NB4 (cell line): Measurements from ENCODE around the gene LENEP.

Experiments
- POLR2A ChIP-seq: IDR thresholded peaks from 2 replicates; pipeline ENCODE4 v1.6.1; 2011; ENCODE audit warnings: mild to moderate bottlenecking; ENCODE audit not compliant: insufficient read length; ENCODE audit errors: extremely low read depth
- TF ChIP-seq, protein P1 (sequence below): IDR thresholded peaks from one replicate; pipeline ENCODE4 v1.5.1; 2012; ENCODE audit warnings: low read depth, low read length
- TF ChIP-seq, protein P2 (sequence below): IDR thresholded peaks from 2 replicates; pipeline ENCODE4 v1.6.1; 2011; ENCODE audit warnings: low read depth, low read length

DNA sequence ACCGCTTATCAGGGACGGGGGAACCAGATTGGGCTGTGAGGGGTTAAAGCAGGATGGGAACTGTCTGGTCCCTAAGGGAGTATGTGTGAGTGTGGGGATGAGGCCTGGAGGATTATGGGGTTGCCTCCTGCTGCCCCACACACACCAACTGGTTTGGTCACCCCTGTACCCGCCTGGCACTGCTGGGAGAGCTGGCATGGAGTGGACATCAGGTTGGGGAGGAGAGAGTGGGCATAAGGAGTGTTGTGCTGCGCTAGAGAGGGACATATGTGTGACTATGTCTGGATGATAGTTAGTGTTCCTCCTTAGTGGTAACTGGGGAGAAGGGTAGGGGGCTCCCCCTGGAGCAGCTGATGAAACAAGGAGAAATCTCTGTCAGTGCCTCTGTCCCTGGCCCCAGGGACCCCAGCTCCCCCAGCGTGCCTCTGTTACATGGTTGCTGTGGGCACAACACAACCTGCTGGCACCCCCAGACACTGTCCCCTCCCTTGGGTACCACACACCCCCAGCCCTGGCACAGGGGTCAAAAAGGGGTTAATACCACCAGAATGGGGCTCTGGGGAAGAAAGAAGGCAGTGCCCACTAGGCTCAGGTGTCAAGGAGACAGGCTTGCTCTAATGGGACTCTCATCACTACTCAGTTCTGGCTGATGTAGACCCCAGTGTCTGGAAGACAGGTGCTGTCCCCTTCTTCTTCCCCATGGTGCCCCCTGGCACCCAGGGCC, 11.1 kb downstream of the LENEP start:
- TF ChIP-seq, protein P1, sequence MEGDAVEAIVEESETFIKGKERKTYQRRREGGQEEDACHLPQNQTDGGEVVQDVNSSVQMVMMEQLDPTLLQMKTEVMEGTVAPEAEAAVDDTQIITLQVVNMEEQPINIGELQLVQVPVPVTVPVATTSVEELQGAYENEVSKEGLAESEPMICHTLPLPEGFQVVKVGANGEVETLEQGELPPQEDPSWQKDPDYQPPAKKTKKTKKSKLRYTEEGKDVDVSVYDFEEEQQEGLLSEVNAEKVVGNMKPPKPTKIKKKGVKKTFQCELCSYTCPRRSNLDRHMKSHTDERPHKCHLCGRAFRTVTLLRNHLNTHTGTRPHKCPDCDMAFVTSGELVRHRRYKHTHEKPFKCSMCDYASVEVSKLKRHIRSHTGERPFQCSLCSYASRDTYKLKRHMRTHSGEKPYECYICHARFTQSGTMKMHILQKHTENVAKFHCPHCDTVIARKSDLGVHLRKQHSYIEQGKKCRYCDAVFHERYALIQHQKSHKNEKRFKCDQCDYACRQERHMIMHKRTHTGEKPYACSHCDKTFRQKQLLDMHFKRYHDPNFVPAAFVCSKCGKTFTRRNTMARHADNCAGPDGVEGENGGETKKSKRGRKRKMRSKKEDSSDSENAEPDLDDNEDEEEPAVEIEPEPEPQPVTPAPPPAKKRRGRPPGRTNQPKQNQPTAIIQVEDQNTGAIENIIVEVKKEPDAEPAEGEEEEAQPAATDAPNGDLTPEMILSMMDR, result no peak
- TF ChIP-seq POLR2A, result no peak
- TF ChIP-seq, protein P2, sequence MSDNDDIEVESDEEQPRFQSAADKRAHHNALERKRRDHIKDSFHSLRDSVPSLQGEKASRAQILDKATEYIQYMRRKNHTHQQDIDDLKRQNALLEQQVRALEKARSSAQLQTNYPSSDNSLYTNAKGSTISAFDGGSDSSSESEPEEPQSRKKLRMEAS, result no peak
